Measurements from ENCODE around the gene TRMT1.

Gene TRMT1

GRCh38 chr19:13060233-13060963, 56.1 kb downstream of the TRMT1 start:
- TF ChIP-seq CTCF (IDR thresholded peaks at IDR 0.05; ENCODE audit: low read depth, low read length, missing control alignments): no peak
- DNase-seq (ENCODE audit: low read depth): no peak
- H3K4me3 ChIP-seq (ENCODE audit: low read depth, low read length): no peak overlapping the region

- TF ChIP-seq CTCF (IDR thresholded peaks at IDR 0.05; ENCODE audit: low read depth, low read length, missing control alignments): no peak
- no peak overlapping the region for H3K4me3 ChIP-seq (ENCODE audit: low read depth, low read length)
- DNase-seq (ENCODE audit: low read depth): no peak
These were observed 57.4 kb downstream of the TRMT1 start for GRCh38 chr19:13058951-13059660.

- no peak for DNase-seq (ENCODE audit: low read depth)
- no peak overlapping the region for H3K4me3 ChIP-seq (ENCODE audit: low read depth, low read length)
These were observed 58.8 kb downstream of the TRMT1 start for GRCh38 chr19:13057744-13058143.

GRCh38 chr19:13057147-13057572, 59.4 kb downstream of the TRMT1 start:
- TF ChIP-seq CTCF (IDR thresholded peaks at IDR 0.05; ENCODE audit: low read depth, low read length, missing control alignments): no peak

More at GRCh38 chr19:13057744-13058143, 58.8 kb downstream of the TRMT1 start:
- TF ChIP-seq CTCF (IDR thresholded peaks at IDR 0.05; ENCODE audit: low read depth, low read length, missing control alignments): no peak

GRCh38 chr19:13056052-13056660, 60.4 kb downstream of the TRMT1 start:
- H3K4me3 ChIP-seq (ENCODE audit: low read depth, low read length): no peak overlapping the region
- TF ChIP-seq CTCF (IDR thresholded peaks at IDR 0.05; ENCODE audit: low read depth, low read length, missing control alignments): no peak
- no peak for DNase-seq (ENCODE audit: low read depth)

More at GRCh38 chr19:13057147-13057572, 59.4 kb downstream of the TRMT1 start:
- H3K4me3 ChIP-seq (ENCODE audit: low read depth, low read length): no peak overlapping the region
- DNase-seq (ENCODE audit: low read depth): no peak

GRCh38 chr19:13055213-13056051, 61.1 kb downstream of the TRMT1 start:
- DNase-seq (ENCODE audit: low read depth): no peak
- H3K4me3 ChIP-seq (ENCODE audit: low read depth, low read length): no peak overlapping the region
- TF ChIP-seq CTCF (IDR thresholded peaks at IDR 0.05; ENCODE audit: low read depth, low read length, missing control alignments): no peak

Measured in GM12864 (cell line).